GM18508 (cell line): ENCODE results near the gene PARN.
"Not testable (repeated sequence)": the region's sequence is repeated elsewhere in the genome, so short reads cannot be mapped to it uniquely, and the experiment has no call there.

Source experiments
- ATAC-seq: cut with Tn5 transposase; IDR thresholded peaks from one replicate; pipeline ENCODE4 v1.9.1; 2021; ENCODE audit warnings: moderate number of reproducible peaks; ENCODE audit not compliant: insufficient read depth, unreplicated experiment

The PARN gene

DNA sequence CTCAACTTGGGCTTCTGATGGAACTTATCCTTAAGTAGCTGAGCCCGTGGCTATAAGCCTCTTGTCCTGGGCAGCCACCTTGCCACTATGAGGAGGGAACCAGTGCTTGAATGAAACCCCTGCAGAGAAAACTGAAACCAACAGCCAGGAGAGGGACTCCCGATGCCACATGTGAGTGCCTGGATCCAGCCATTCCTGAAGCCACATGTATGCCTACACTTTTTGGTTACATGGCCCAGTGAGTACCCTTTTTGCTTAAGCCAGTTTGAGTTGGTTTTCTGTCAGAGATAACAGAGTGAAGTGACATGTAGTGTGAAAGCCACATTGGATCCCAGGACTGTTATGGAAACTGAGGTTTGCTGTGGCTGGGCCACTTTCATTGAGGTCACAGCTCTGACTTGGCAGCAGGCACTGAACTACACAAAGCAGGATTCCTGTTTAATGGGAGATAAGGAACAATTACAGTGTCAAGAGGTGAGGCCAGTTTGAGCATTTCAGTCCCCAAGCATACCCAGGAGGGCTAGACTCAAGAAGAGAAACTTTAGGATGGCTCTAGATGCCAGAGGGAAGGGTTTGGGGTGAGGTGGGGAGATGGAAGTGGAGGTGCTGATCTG, 222.2 kb downstream of the PARN start:
- no peak for ATAC-seq

DNA sequence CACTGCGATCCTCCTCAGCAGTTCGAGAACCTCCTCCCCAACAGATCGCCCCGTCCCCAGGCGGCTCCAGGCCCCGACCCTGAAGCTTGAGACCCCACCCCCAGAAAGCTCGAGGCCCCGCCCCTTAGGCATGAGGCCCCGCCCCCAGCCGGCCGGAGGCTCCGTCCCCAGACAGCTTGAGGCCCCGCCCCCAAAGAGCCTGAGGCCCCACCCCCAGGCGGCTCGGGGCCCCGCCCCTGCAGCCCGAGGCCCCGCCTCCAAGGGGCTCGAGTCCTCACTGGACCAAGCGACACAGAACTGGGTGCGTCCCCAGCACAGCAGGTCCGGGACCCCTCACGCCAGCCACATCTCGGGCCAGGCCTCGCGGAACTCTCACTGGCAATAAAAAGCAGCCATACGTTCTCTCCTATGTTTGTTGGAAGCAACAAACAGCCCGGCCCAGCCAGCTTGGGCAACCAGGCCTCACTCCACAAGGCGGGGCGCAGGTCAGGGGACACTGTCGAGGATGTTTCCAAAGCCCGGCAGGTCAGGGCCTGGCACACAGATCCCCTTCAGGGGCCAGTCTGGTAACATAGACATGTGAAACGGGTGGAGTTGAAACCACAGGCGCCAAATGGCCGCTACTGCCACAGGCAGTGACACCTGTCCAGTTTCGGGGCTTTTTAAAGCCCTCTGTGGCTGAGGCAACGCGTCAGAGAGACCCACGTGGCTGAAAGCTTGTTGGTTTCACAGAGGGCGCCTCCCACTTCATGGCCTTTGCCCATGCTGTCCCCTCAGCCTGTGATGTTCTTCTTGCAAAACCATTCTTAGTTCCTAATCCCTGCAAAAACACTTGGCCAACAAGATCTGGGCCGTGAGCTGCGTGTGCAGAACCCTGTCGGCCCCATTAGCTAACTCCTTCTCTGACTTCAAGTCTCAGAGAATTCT, 224.2 kb downstream of the PARN start:
- peak; percentile 71 for ATAC-seq

DNA sequence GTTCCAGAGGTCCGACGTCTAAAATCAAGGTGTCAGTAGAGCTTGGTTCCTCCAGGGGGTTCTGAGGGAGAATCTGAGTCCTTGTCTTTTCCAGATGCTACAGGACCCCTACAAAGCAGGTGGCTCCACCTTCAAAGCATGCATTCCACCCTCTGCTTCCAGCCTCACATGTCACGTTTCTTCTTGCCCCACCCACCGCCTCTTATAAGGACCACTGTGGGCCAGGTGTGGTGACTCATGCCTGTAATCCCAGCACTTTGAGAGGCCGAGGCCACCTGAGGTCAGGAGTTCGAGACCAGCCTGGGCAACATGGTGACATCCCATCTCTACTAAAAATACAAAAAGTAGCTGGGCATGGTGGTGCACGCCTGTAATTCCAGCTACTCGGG, 227.1 kb downstream of the PARN start:
- not testable (repeated sequence) for ATAC-seq

DNA sequence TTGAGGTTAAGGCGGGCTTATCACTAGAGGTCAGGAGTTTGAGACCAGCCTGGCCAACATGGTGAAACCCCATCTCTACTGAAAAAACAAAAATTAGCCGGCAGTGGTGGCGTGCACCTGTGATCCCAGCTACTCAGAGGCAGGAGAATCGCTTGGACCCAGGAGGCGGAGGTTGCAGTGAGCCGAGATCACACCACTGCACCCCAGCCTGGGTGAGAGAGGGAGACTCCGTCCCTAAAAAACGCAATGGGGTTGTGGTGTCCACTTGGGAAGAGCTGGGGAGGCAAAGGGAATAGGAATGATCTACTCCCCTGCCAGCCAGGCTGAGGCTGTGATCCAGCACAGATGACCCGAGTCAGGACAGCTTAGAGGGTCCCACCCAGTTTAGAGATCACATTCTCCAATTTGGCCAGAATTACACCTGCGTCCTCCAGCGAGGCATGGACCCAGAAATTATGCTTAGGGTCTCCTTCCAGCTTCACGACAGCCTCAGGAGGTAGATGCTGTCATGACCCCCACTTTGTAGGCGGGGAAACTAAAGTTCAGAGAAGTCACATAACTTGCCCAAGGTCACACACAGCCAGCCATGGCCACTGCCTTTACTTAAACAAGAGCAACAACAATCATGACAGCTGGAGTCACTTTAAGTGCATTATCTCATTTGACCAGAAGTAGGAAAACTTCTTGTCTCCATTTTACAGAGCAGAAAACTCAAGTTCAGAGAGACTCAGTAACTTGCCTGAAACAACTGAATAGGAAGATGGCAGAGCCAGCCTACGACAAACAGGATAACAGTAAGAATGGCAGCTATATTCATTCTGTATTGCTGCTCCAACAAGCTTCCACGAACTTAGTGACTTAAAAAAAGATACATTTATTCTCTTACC, 227.7 kb downstream of the PARN start:
- not testable (repeated sequence) for ATAC-seq

DNA sequence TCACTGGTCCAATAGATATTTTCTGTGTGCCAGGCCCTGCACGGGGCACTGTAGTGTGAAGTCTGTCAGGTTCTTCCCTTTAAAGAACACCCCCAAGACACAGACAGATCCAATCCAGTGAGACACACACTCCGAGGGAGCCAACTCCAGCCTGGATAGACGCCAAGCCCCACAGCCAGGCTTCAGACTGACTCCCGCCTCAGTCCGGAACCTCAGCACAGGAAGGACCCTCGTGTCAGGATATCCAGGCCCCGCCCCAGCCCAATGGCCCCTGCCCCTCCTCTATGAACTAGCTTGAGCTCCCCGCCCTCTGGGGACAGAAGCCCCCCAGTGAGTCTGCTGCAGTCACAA, 228.4 kb downstream of the PARN start:
- ATAC-seq: not testable (repeated sequence)

DNA sequence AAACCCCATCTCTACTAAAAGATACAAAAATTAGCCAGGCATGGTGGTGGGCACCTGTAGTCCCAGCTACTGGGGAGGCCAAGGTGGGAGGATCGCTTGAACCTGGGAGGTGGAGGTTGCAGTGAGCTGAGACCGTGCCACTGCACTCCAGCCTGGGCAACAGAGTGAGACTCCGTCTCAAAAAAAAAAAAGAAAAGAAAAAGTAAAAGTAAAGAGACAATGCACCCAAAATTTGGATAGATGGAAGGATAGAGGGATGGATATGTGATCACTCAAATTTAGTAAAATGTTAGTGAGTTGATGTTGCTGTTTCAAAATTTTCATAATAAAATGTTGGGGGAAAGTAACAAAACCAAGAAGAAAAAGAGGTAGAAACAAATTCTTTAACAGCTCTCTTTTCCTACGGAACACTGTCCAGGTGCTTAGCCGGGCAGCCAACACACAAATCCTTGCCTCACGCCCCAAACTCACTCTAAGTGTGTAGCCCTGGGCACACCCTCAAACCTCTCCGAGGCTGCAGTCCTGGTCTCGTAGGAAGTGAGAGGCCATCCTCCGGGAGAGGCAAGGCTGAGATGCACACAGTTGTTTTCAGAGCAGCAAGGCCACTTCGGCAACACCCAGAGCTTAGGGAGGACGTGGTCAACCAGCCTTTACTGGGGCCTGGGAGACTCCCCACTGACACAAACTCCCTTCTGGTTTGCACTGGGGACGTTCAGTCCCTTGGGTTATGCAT, 228.9 kb downstream of the PARN start:
- not testable (repeated sequence) for ATAC-seq

DNA sequence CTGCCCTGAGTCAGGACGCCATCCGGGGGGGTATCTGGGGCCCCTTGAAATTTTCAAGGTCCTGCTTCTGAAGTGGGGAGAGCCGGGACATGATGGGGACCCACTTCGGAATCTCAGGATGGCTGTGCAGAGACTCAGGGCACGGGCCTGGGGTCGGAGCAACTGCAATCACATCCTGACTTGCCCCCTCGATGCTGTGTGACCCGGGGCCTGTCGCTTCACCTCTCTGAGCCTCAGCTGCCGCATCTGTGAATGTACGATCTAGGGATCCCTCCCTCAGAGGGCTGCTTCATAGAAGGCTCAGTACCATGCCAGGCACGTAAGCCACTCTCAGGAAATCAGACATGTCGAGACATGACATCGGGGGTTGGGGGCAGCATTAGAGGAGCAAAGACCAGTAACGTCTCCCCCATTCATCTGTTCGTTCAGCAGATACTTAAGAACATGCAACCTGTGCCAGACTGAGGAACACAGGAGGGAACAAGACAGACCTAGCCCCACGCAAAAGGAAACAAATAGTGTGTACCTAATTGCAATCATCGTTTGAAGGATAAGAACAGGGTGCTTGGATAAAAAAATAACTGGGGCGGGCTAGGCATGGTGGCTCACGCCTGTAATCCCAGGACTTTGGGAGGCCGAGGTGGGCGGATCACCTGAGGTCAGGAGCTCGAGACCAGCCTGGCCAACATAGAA, 229.6 kb downstream of the PARN start:
- ATAC-seq: no peak

DNA sequence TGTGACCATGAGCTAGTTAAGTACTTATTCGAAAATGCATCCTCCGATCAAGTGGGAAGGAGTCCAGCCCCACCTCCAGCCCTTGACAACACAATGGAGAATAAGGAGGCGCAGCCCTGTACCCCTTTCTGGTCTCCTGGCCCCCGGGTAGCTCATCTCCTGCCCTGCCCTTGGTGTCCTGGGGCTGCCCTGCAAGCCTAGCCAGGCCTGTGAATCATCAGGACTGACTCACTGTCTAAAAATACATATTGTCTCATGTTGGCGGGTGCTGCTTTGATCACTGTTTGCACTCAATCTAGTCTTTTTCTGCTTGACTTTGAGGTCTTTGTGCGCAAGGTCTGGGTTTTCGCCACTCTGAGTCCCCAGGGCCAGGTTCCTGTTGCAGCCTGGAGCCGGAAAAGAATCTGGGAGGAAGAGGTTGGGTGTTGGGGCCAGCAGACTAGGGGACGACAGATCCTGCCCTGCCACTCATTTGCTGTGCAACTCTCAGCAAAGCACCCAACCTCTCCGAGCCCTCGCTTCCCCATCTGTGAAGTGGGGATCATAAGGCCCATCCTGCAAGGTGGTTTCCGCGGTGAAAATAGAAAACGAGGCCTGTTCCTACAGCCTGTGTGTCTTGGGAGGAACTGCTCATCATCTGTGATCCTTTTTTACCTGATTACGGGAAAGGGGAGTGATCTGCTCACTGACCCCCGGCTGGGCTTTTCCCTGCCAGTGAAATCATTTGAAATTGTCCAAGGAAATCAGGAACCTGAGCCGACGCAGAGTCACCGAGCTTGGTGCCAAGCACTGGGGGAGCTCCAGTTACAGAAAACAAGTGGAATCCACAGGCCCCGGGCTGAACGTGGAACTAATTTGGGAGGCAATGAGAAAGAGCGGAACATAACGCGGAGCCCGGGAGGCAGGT, 230.4 kb downstream of the PARN start:
- no peak for ATAC-seq

DNA sequence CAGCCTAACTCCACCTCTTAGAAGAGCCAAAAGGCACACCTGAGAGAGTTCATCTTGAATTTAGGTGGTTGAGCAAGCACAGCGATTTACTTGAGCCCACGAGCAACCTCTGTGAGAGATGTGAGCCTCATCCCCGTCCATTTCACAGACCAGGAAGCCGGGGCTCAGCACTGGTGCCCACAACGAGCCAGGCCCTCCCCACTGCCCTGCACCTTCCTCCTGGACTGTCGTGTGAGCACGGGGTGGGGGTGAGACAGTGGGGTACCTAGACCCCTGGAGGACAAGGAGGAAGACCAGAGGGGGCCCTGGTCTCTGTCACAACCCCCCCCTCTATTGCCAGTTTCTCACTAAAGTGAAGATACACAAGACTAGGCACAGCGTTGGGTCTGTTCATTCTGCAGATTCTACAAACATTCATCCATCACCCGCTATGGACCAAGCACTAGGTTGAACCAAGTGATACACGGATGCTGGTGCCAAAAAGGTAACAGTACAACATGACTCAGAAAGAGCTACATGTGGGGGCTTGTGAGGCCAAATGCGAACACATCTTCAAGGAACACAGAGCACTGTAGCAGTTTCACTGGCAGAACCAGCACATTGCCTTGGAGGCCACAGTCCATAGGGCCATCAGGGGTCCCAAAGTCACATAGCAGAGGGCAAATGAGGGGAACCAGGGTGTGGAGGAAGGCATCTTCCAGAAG, 231.9 kb downstream of the PARN start:
- no peak for ATAC-seq

DNA sequence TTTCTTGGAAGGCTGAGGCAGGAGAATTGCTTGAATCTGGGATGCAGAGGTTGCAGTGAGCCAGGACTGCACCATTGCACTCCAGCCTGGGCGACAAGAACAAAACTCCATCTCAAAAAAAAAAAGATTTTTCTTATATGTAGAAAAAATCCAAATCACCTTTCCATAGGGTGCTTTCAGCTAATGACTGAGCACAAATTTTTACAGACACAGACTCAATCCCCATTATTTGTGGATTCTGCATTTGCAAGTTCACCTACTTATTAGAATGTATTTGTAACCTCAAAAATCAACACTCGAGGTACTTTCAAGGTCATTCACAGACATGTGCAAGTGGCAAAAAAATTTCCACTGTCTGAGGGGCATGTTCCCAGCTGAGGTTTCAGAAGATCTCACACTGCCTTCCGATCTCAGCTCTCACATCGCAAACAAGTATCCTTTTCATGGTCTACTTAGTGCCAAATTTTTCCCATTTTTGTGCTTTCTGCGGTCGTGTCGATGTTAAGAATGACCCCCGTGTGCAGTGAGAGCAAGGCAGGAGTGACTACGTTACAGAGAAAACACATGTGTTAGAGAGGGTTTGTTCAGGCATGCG, 234.3 kb downstream of the PARN start:
- not testable (repeated sequence) for ATAC-seq

DNA sequence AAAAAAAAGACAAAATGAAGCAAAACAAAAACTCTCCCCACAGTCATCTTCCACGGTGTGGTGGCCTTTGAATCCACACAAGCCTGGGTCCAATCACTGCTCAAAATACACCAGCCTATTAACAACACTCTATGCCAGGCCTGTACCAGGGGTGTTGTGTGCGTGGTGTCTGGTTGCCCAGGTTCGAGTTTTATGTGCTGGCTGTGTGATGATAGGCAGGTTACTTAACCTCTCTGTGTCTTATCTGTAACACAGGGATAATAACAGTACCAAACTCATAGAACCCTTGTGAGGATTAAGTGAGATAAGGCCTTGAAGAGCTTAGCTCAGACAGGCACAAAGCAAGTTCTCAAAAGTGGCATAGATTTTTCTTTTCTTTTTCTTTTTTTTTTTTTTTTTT, 235.2 kb downstream of the PARN start:
- no peak for ATAC-seq

DNA sequence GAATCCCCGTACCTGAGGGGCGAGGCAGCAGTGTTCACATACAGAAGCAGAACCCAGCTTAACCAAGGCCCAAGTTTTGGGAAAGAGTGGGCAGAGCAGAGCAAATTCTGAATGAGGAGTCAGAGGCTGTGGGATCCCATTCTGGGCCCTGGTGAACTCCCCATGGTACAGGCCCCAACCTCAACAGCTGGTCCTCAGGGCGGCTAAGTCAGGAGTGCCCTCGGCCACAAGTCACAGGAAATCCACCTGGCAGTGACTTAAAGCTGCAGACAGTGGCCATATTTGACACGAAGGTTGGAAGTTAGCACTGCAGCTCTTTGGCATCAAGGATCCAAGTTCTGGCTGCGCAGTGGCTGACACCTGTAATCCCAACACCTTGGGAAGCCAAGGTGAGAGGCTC, 237.1 kb downstream of the PARN start:
- ATAC-seq: no peak

DNA sequence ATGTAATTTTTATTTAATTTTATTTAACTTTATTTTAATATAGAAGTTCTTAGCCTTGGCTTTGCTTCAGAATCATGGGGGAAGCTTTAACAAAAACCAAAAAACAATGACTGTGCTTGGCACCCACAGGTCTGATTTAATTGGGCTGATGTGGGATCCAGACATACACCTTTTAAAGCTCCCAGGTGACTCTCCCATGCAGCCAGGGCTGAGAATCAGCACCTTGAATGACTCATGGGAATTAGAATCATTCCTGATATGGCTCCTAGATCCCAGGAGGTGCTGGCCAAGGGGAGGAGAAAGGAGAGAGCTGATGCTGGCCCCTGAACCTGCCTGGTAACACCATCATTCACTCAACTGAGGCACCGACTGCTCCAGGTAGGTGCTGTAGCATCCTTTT, 240.7 kb downstream of the PARN start:
- ATAC-seq: no peak

DNA sequence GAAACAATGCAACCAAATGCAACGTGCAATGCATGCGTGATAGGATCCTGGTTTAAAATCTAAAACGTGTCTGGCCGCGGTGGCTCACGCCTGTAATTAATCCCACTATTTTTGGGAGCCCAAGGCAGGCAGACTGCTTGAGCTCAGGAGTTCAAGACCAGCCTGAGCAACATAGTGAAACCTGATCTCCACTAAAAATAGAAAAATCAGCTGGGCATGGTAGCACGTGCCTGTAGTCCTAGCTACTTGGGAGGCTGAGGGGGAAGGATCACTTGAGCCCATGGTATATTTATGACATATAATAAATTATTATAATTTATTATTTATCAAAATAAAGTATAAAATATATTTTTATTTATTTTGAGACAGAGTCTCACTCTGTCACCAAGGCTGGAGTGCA, 241.8 kb downstream of the PARN start:
- ATAC-seq: no peak

DNA sequence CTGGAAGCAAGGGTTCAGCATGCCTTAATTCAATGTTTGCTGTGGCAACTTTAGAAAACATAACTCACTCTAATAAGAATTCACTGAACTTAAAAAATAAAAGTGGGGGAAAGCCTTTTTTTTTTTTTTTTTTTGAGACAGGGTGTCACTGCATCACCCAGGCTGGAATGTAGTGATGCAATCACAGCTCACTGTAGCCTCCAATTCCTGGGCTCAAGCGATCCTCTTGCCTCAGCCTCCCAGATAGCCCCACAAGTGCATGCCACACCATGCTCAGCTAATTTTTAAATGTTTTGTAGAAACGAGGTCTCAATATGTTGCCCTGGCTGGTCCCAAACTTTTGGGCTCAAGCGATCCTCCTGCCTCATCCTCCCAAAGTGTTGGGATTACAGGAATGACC, 243.9 kb downstream of the PARN start:
- no peak for ATAC-seq
